PC-3 (cell line): ENCODE data around the gene CIAO3. TPM values are rescaled to one million over a fixed set of nuclear protein-coding genes. Genes with fewer than 3 reads are reported as not detected.
"Not testable (repeated sequence)": the region's sequence is repeated elsewhere in the genome, so short reads cannot be mapped to it uniquely, and the experiment has no call there.

Experiments used
- ATAC-seq: fragments of 200-7000 bp; cut with Tn5 transposase; 2 replicates; pipeline ENCODE4 v1.9.1; 2020; ENCODE audit warnings: mild to moderate bottlenecking, moderate library complexity
- BruUV-seq: library from RNA; stranded (reverse); fragments of 400-500 nt; replicated peaks from 2 replicates; lab custom pipeline; 2021; lab: Mats Ljungman, UMichigan
- CTCF ChIA-PET: fragments of 300-600 bp; sonication (Branson Sonifier 250); formaldehyde crosslinking; loops from one replicate; lab custom pipeline; 2022; ENCODE audit warnings: antibody characterized with exemption; lab: Charles Lee
- POLR2A ChIA-PET: fragments of 300-600 bp; sonication (Branson Sonifier 250); formaldehyde crosslinking; loops from one replicate; lab custom pipeline; 2022; ENCODE audit warnings: antibody characterized with exemption; ENCODE audit not compliant: unreplicated experiment; lab: Charles Lee
- DNase-seq: peaks from one replicate; pipeline ENCODE4 v3.0.0-alpha.2; 2015
- H2AFZ ChIP-seq: fragments of 300-600 bp; sonication (generic); 2 replicates; pipeline ENCODE4 v1.6.0; 2016; ENCODE audit warnings: antibody characterized with exemption, low read length
- H3F3A ChIP-seq: fragments of 300-600 bp; sonication (generic); one replicate; pipeline ENCODE4 v1.6.0; 2017; ENCODE audit warnings: antibody characterized with exemption, low read length, control low read depth, mild to moderate bottlenecking; ENCODE audit not compliant: unreplicated experiment
- H3K27ac ChIP-seq: fragments of 300-600 bp; sonication (generic); 2 replicates; pipeline ENCODE4 v1.5.1; 2016; ENCODE audit warnings: mild to moderate bottlenecking, low read length
- H3K27me3 ChIP-seq: fragments of 300-600 bp; sonication (generic); 2 replicates; pipeline ENCODE4 v1.6.1; 2016; ENCODE audit warnings: low read length, mixed read lengths
- H3K36me3 ChIP-seq: fragments of 300-600 bp; sonication (generic); 2 replicates; pipeline ENCODE4 v1.6.1; 2016; ENCODE audit warnings: low read depth, mixed run types, low read length, mixed read lengths
- H3K4me1 ChIP-seq: fragments of 300-600 bp; sonication (generic); 2 replicates; pipeline ENCODE4 v1.5.1; 2016; ENCODE audit warnings: low read length; ENCODE audit not compliant: insufficient read depth
- H3K4me2 ChIP-seq: fragments of 300-600 bp; sonication (generic); 2 replicates; pipeline ENCODE4 v1.6.0; 2016; ENCODE audit warnings: low read length
- H3K4me3 ChIP-seq: fragments of 300-600 bp; sonication (generic); 2 replicates; pipeline ENCODE4 v1.5.1; 2016; ENCODE audit warnings: mild to moderate bottlenecking, low read length, mixed read lengths
- H3K79me2 ChIP-seq: fragments of 300-600 bp; sonication (generic); 2 replicates; pipeline ENCODE4 v1.6.1; 2017; ENCODE audit warnings: low read length, mixed read lengths
- H3K9ac ChIP-seq: fragments of 300-600 bp; sonication (generic); 2 replicates; pipeline ENCODE4 v1.6.0; 2016; ENCODE audit warnings: mild to moderate bottlenecking, low read length
- H3K9me2 ChIP-seq: fragments of 300-600 bp; sonication (generic); replicated peaks from 2 replicates; pipeline ENCODE4 v1.6.1; 2016; ENCODE audit warnings: mixed run types, low read length, mixed read lengths
- H3K9me3 ChIP-seq: fragments of 300-600 bp; sonication (generic); 2 replicates; pipeline ENCODE4 v1.6.1; 2016; ENCODE audit warnings: low read length, mixed read lengths
- H4K20me1 ChIP-seq: fragments of 300-600 bp; sonication (generic); 2 replicates; pipeline ENCODE4 v1.6.1; 2016; ENCODE audit warnings: low read length, mixed read lengths
- EZH2 ChIP-seq: fragments of 300-600 bp; sonication (generic); IDR thresholded peaks from one replicate; pipeline ENCODE4 v1.6.1; 2017; ENCODE audit warnings: antibody characterized with exemption, mild to moderate bottlenecking, low read length; ENCODE audit not compliant: unreplicated experiment
- EZH2phosphoT487 ChIP-seq: fragments of 300-600 bp; sonication (generic); IDR thresholded peaks from 2 replicates; pipeline ENCODE4 v1.6.1; 2018; ENCODE audit warnings: mild to moderate bottlenecking, antibody characterized with exemption, low read length, borderline replicate concordance
- intact Hi-C: fragments of 100-400 bp; cut with micrococcal nuclease; formaldehyde crosslinking; loops from 2 replicates; pipeline ENCODE4 v1.9.0; 2023
- total RNA-seq: library from RNA; depleted of rRNA; stranded (reverse); fragments of >200 nt; gene quantifications from 2 replicates; pipeline ENCODE4 v1.2.3, GENCODE V29; 2014
- TF ChIP-seq, protein P1 (sequence below): fragments of 300-600 bp; sonication (generic); conservative IDR thresholded peaks from 2 replicates; pipeline ENCODE4 v1.5.1; 2017; ENCODE audit warnings: antibody characterized with exemption, low read depth, mild to moderate bottlenecking, low read length

Gene CIAO3
- total RNA-seq, 1 experiment from 2014 or later = 46.1 TPM

GRCh38 chr16:745739-746138 is 4.9 kb upstream of the CIAO3 start:
- Histone ChIP-seq H2AFZ (no peak overlapping the region), H3F3A (no peaks in the 10 kb centered on the region), H4K20me1 (no peaks in the 10 kb centered on the region), H3K9me2 (no peaks in the 10 kb centered on the region), H3K27me3 (no peaks in the 10 kb centered on the region), H3K27ac (no peak overlapping the region), H3K9ac (no peak overlapping the region), H3K79me2 (no peaks in the 10 kb centered on the region), H3K36me3 (no peaks in the 10 kb centered on the region), H3K4me3 (no peak overlapping the region), H3K4me1 (no peaks in the 10 kb centered on the region), H3K4me2 (no peak overlapping the region), H3K9me3 (no peaks in the 10 kb centered on the region)
- no peak for DNase-seq
- intact Hi-C loops = no loop called here
- no peak for ATAC-seq
- ChIA-PET POLR2A (no interaction called here), CTCF (no interaction called here)
- TF ChIP-seq, protein P1, sequence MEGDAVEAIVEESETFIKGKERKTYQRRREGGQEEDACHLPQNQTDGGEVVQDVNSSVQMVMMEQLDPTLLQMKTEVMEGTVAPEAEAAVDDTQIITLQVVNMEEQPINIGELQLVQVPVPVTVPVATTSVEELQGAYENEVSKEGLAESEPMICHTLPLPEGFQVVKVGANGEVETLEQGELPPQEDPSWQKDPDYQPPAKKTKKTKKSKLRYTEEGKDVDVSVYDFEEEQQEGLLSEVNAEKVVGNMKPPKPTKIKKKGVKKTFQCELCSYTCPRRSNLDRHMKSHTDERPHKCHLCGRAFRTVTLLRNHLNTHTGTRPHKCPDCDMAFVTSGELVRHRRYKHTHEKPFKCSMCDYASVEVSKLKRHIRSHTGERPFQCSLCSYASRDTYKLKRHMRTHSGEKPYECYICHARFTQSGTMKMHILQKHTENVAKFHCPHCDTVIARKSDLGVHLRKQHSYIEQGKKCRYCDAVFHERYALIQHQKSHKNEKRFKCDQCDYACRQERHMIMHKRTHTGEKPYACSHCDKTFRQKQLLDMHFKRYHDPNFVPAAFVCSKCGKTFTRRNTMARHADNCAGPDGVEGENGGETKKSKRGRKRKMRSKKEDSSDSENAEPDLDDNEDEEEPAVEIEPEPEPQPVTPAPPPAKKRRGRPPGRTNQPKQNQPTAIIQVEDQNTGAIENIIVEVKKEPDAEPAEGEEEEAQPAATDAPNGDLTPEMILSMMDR = no peak
- TF ChIP-seq EZH2 (no peak), EZH2phosphoT487 (no peak)
- BruUV-seq = no TSS peak

DNA sequence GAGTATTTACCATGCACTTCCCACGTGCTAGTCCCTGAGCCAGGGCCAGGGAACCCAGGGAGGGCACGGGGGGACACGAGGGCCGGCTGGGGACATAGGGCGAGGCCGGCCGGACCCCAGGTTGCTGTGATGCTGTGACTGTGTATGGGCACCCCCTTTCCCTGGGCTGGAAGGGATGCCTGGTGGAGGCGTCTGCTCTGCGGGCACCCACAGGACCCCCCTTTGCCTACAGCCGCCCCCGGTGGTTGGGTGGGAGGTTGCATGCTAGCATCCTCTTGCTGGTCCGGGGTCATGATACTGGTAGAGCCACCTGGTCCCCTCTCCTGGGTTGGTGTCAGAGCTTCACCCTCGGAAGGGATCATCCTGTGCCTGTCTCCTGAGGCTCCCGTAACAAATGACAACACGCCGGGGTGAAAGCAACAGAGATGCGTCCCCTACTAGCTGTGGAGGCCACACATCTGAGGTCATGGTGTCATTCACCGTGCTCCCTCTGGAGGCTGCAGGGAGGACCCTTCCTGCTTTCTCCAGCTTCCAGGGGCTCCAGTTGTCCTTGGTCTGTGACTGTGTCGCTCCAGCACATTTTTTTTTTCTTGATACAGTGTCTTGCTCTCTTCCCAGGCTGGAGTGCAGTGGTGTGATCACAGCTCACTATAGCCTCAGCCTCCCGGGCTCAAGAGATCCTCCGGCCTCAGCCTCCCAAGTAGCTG is 3.1 kb upstream of the CIAO3 start:
- H3K27me3 ChIP-seq = no peaks in the 10 kb centered on the region
- peaks cover 12% of the 10 kb centered on the region for H3K79me2 ChIP-seq
- H3K9ac ChIP-seq = no peak overlapping the region
- H3K4me3 ChIP-seq = no peak overlapping the region
- ATAC-seq (no peak), DNase-seq (no peak)
- no peaks in the 10 kb centered on the region for H3F3A ChIP-seq
- no peaks in the 10 kb centered on the region for H3K9me2 ChIP-seq
- ChIA-PET CTCF (no interaction called here), POLR2A (no interaction called here)
- intact Hi-C loops = loop anchor here (5.0 kb wide), 1 partner anchor 38 kb away; no protein-coding TSS in a partner anchor
- no peaks in the 10 kb centered on the region for H3K9me3 ChIP-seq
- TF ChIP-seq, protein P1 = no peak
- TF ChIP-seq EZH2phosphoT487 (no peak), EZH2 (no peak)
- H3K36me3 ChIP-seq = no peaks in the 10 kb centered on the region
- no TSS peak for BruUV-seq
- H3K4me2 ChIP-seq = no peak overlapping the region
- H4K20me1 ChIP-seq = no peaks in the 10 kb centered on the region
- peaks cover 5% of the 10 kb centered on the region; the same call in 1 of the 2 replicates for H3K4me1 ChIP-seq
- H2AFZ ChIP-seq = no peak overlapping the region
- H3K27ac ChIP-seq = no peak overlapping the region

DNA sequence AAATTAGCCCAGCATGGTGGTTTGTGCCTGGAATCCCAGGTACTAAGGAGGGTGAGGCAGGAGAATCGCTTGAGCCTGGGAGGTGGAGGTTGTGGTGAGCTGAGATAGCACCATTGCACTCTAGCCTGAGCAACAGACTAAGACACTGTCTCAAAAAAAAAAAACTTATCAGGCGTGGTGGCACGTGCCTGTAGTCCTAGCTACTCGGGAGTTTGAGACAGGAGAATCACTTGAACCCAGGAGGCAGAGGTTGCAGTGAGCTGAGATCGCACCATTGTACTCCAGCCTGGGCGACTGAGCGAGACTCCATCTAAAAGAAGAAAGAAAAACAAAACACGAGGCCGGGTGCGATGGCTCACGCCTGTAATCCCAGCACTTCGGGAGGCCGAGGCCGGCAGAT is 2.1 kb upstream of the CIAO3 start:
- H3F3A ChIP-seq, H3K27me3 ChIP-seq, DNase-seq, H3K27ac ChIP-seq, BruUV-seq, H3K4me2 ChIP-seq, H2AFZ ChIP-seq, H3K36me3 ChIP-seq, H3K9ac ChIP-seq, H3K4me3 ChIP-seq, POLR2A ChIA-PET, H3K9me2 ChIP-seq, ATAC-seq, H3K4me1 ChIP-seq, H3K9me3 ChIP-seq, H4K20me1 ChIP-seq: not testable (repeated sequence)
- H3K79me2 ChIP-seq = peaks cover 12% of the 10 kb centered on the region
- intact Hi-C loops = loop anchor here (5.0 kb wide), 1 partner anchor 39 kb away; no protein-coding TSS in a partner anchor
- CTCF ChIA-PET = interaction anchor here (0.6 kb wide), 1 partner anchor 14 kb away, joined by 12 read pairs; no protein-coding TSS in a partner anchor
